ENCODE measurements around the gene MAP1B. TPM values are rescaled to one million over a fixed set of nuclear protein-coding genes. Genes with fewer than 3 reads are reported as not detected.

The MAP1B gene
- total RNA-seq, 1 experiment from 2014 or later: 45.2 TPM

DNA sequence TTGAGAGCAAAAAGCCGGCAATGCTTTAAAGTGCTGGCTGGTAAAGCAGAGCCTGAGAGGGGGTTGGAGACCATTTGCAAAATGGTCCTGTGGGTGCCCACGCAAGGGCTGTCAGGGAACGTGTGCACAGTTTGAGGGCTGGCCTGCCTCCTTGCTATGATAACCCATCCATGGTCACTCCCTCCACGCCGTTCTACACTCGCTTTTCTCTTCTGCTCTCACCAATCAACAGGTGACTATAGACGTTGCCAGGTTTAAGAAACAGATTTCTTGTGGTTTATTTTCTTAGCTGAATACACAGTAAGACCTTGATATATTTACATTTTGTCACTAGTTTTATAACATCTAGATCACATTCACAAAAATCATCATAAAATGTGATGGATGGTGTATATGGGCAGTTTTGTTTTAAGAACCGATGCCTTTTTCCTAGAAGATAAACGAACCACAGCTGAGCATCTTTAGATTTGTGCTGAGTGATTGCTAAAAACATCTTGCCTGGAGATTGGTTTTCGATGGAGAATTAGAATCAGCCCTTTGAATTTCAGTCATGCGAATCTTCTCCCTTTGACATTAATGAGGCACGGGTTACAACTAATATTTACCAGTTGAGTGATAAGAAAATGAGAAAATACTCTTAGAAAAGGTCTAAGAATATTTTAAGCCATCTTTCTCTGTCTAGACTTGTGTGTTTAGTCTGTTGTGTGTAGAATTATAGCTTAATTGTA is 13.9 kb downstream of the MAP1B start:
- H3K9me3 ChIP-seq: no peaks in the 10 kb centered on the region
- no peak overlapping the region for H3K4me3 ChIP-seq
- no peak for DNase-seq
- H3K27me3 ChIP-seq: no peaks in the 10 kb centered on the region
- H3K36me3 ChIP-seq: peaks cover 90% of the 10 kb centered on the region

DNA sequence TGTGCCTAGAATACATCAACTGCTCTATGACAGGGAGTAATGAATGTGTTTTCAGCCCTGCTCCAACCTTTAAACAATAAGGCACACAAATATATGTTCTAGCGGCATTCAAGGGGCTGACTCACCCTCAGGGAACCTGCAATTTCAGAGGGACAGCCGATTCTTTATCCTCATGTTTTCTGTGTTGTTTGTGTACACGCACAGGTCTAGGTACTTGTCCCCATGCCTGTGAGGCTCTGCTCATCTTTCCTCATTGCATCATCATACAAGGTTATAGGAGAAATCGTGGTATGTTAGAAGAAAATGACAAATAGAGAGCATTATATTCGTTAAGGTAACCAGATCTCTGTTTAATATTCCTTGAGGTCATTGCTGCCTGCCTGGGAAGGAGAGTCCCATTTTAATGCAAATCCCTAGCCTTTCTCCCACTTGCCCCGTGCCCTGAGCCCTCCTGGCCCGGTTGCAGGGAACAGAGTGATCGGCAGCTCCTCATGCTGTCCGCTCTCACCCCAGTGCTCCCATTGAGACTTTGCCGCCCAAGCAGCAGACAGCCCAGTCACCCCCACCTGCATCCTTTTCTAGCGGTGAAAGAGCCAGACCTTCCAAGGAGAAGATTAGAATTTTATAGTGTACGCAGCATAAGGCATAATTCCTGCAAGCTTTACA is 14.6 kb downstream of the MAP1B start:
- Histone ChIP-seq H3K27me3 (no peaks in the 10 kb centered on the region), H3K9me3 (no peaks in the 10 kb centered on the region), H3K4me3 (no peak overlapping the region), H3K36me3 (peaks cover 90% of the 10 kb centered on the region)
- DNase-seq: no peak

DNA sequence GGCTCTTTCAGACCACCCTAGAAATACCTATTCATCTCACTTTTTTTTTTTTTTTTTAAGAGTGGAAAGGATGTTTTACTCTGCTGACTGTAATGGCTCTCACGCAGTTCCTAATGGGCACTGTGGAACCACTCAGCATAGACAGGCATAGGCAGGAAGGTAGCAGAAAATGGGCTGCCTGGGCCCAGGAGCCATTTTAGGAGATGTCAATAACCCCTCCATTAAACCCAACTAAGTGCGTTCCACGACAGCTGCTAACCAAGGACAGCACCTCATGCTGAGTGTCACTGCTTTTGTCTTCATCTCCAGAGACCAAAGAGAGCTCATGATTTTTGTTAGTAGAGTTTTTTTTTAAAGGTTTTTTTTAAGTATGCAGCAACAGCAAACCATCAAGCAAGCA is 15.3 kb downstream of the MAP1B start:
- no peak overlapping the region for H3K4me3 ChIP-seq
- H3K36me3 ChIP-seq: peaks cover 90% of the 10 kb centered on the region

DNA sequence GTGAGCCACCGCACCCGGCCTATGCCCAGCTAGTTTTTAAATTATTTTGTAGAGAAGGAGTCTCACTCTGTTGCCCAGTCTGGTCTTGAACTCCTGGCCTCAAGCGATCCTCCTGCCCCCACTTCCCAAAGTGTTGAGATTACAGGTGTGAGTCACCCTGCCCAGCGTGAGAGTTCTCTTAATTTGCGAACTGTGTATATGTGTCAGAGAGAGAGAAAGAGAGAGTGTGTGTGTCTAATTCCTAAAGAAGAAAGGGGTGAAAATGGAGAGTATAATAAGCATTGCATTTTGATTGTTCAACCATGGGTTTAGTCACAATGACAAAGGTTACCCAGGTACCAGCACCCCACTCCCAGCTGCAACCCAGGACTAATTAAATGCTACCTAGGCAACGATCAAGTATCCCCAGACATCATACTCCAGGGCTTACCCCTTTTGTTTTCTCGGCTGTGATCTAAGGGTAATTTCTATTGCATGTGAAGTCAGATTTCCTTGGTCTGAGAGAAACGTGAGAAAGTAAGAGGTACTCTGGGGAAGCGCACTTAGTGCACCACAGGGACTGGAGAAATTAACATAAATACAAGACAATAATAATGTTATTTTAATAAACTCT is 16.6 kb downstream of the MAP1B start:
- no peak for DNase-seq
- Histone ChIP-seq H3K27me3 (no peaks in the 10 kb centered on the region), H3K4me3 (no peak overlapping the region), H3K9me3 (no peaks in the 10 kb centered on the region), H3K36me3 (peaks cover 86% of the 10 kb centered on the region)

More for the DNA sequence above, 15.3 kb downstream of the MAP1B start:
- H3K27me3 ChIP-seq: no peaks in the 10 kb centered on the region
- no peaks in the 10 kb centered on the region for H3K9me3 ChIP-seq
- no peak for DNase-seq

DNA sequence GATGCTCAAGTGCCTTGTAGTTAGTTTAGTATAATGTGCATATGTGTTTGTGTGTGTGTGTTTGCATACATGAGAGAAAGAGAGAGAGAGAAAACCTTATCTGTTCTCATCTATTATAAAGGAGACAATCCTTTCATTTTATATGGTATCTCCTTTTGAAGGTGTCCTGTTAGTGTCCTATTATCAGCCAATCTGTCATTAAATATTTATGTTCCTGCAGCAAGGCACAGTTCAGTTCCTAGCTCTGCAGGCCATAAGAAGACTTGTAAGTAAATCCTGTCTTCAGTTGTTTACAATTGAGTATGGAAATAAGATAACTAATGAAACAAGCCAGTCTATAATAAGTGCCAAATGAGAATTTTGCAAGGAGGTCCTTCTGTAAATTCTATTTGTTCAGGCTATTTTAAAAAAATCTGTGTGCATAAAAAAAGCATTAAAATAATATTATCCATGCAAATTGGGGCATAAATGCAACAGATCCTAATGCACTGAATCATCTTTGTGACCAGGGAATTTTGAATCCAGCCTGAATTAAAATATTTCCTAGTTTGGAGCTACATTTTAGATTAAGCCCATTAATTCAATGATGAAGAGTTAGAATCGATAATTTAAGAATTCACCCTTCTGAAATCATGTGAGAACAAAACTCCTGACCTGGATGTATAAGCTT is 18.1 kb downstream of the MAP1B start:
- no peak for DNase-seq
- peaks cover 75% of the 10 kb centered on the region for H3K36me3 ChIP-seq
- no peak overlapping the region for H3K4me3 ChIP-seq
- no peaks in the 10 kb centered on the region for H3K9me3 ChIP-seq
- no peaks in the 10 kb centered on the region for H3K27me3 ChIP-seq

DNA sequence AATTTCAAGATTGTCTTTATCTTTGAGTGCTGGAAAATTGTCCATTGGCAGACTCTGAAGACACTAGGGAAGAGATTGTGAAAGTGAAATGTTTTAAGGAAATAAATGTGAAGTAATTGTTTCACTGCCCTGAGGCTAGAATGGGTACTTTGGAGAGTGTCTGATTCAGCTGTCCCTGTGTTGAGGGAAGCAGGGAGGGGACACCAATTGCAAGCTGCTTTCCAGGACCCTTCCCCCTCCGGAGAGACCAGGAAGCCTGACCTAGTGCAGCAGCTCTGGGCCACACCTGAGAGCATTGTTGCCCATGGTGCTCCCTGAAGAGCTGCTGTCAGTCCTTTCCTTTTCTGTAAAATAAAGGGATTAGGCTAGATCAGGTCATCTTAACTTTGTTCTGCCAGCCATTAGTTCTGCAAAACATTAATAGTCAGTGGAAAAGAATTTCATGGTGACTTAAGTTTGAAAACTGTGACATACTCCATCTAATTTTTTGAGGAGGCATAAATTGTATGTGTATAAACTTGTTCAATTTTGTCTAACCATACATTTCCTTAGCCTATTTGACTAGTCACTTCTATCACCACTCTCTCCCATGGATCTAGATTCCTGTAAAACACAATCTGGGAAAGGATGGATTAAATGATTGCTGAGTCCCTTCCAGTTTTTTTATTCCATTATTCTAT is 18.8 kb downstream of the MAP1B start:
- DNase-seq: no peak
- Histone ChIP-seq H3K27me3 (no peaks in the 10 kb centered on the region), H3K36me3 (peaks cover 70% of the 10 kb centered on the region), H3K4me3 (no peak overlapping the region), H3K9me3 (no peaks in the 10 kb centered on the region)

DNA sequence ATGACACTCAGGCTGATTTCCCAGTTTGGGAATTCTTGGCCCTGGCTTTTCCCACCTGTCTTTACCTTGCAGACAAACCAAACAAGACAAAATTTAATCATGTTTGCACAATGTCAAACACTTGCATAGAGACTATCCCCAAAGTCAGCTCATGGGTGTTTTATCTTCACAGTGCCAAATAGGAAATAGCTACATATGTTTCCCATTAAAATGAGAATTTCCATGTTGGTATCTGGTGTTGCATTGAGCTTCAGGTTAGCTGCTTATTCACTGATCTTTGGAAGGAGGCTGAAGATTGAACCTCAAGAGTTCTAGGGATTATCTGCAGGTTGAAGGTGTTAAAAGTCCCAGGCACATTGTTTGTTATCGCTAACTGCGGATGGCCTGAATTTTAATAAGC is 19.5 kb downstream of the MAP1B start:
- Histone ChIP-seq H3K27me3 (no peaks in the 10 kb centered on the region), H3K4me3 (no peak overlapping the region), H3K9me3 (no peaks in the 10 kb centered on the region), H3K36me3 (peaks cover 69% of the 10 kb centered on the region)
- no peak for DNase-seq

DNA sequence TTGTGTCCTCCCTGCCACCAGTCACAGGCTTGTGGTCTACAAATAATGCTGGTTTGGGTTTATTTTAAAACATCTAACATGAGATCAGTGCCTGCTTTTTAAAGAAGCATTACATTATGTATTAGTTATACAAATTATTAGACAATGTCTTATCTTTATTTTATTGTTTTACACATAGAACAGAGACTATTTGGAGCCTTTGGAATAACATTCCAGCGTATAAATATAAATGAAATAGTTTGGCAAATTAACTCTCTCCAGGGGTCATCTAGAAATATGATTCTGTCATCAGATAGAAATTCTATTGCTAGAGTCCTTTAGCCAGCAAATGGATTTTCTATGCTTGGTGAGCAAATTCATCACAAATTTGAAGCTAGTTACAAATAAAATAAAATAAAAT is 22.4 kb downstream of the MAP1B start:
- Histone ChIP-seq H3K4me3 (no peak overlapping the region), H3K9me3 (no peaks in the 10 kb centered on the region), H3K36me3 (peaks cover 67% of the 10 kb centered on the region), H3K27me3 (no peaks in the 10 kb centered on the region)
- peak; percentile 21 for DNase-seq

DNA sequence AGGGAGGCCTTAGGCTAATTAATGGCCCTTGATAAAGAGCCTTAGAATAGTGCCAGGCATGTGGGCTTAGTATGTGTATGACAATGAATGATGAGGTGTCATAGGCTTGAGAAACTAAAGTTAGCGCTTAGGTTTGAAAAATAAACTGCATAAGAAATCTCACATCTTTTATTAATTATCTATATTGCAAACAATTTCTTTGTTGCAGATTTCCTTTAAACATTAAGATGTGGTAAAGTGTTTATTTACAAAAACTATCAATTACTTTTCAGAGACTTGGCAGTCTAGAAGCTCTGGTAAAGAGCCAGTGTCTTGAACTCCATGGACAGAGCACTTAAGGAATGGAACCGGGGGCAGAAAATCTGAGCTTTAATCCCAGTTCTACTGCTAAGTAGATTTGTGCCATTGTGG is 23.1 kb downstream of the MAP1B start:
- DNase-seq: peak; percentile 46
- Histone ChIP-seq H3K36me3 (peaks cover 66% of the 10 kb centered on the region), H3K4me3 (no peak overlapping the region), H3K27me3 (no peaks in the 10 kb centered on the region), H3K9me3 (no peaks in the 10 kb centered on the region)

DNA sequence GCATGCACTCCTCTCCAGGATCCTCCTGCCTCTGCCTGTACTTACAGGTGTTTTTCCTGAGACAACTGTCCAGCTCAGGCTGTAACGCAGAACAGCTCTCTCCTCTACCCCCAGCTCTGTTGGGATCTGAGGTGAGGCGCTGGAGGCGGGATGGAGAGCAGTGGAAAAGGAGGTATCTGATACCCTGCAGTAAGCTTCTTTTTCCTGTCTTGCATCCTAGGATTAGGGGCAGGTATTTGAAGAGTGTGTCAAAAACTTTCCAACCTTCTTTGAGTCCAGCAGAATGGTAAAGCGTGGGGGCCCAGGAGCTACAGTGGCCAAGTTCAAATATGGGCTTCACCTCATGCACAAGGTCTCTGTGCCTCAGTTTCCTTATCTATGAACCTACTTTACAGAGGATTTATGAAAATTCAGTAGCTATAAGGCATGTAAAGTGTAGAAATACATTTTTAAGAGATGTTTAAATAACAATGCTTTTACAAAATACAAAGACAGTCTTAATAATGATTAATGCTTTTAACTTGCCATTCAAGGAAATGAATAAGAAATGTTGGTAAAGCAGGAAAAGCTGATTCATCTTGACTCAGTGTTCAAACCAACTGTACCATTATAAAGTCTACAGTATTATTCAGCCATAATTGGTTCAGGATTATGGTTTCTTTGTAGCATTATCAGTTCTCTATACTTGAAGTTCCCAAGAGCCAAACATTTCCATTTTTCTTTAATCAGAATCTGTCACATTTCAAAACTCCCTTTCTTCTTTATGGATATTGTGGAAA is 26.1 kb downstream of the MAP1B start:
- no peak overlapping the region for H3K4me3 ChIP-seq
- DNase-seq: no peak

DNA sequence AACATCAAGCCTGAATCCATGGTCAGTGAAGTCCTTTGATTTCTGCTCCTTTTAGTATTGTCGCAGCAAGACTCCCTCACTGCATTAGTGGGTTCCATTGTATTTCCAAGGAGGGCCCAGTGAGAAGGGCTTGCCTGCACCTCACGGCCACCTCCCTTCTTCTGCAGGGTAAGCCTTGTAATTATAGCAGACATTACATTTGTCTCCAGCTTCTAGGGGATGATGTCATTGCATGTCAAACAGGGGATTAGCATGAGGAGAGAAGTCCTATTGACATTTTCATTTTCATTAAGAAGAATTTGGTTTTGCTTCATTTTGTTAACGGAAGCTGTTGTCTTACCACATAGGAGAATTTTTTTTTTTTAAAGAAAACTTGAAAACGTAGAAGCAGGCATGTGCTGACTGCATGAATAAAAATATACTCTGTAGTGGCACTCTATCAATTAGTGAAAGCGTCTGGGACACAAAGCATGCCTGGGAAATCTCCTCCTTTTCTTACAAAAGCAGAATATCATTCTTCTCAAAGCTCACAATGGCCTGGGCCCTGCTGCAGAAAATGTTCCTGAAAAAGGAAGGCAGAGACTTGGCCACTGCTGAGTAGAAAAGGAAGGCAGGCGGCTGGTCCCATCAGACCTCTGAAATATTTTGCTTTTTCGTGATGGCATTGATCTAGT is 27.1 kb downstream of the MAP1B start:
- peaks cover 42% of the 10 kb centered on the region for H3K36me3 ChIP-seq
- no peaks in the 10 kb centered on the region for H3K27me3 ChIP-seq
- no peak overlapping the region for H3K4me3 ChIP-seq
- no peaks in the 10 kb centered on the region for H3K9me3 ChIP-seq
- DNase-seq: peak; percentile 17

More for the DNA sequence above, 26.1 kb downstream of the MAP1B start:
- Histone ChIP-seq H3K9me3 (no peaks in the 10 kb centered on the region), H3K36me3 (peaks cover 48% of the 10 kb centered on the region), H3K27me3 (no peaks in the 10 kb centered on the region)

DNA sequence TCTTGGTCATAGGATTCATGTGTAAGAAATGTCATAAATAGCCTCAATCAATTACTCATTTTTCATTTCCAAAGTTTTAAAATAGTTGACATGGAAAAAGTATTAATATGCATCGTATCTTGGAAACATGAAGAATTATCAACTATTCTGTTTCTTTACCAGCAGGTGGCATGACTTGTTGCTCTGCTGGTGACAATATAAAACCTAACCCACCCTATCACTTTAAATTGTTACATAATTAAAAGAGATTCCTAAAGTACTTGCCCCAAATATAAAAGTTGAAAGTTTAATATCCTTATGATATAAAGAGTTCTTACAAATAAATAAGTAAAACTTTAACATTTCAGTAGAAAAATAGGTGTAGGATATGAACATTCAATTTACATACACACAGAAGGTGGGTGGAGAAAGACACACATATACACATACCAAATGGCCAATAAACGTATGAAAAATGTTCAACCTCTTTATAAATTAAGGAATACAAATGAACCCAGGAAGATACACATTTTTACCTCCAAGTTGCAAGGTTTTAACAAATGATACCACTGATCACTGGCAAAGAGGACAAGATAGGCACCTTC is 30.6 kb downstream of the MAP1B start:
- Histone ChIP-seq H3K27me3 (no peaks in the 10 kb centered on the region), H3K9me3 (no peaks in the 10 kb centered on the region), H3K4me3 (no peak overlapping the region), H3K36me3 (peaks cover 54% of the 10 kb centered on the region)
- no peak for DNase-seq

DNA sequence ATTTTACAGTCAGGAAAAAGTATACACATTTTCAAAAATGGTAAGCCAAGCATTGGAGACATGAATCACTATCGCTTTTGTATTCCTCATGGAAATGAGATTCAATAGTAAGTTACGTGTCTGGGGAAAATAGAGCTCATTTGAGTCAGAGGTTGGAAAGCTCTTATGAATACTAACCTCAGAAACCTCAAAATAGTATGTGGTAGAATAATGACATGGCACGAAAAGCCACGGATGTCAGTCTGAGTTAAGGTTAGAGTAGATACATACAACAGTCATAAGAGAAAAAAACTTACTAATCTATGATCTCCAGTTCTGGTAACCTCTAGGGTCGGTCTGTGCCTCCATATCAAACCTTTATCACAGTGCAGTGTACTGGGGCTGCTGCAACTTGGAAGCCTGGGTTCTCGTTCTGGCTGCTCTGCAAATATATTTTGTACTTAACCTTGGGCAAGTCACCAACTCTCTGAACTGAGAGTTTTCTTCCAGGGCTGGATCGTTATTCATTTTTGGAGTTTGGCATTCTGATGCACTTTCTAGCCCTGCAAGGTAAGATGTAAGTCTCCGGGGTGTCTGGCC is 31.8 kb downstream of the MAP1B start:
- Histone ChIP-seq H3K36me3 (peaks cover 60% of the 10 kb centered on the region), H3K27me3 (no peaks in the 10 kb centered on the region), H3K9me3 (no peaks in the 10 kb centered on the region), H3K4me3 (peak overlapping the region; percentile 10; the same call in 1 of the 2 replicates)
- DNase-seq: peak; percentile 57

DNA sequence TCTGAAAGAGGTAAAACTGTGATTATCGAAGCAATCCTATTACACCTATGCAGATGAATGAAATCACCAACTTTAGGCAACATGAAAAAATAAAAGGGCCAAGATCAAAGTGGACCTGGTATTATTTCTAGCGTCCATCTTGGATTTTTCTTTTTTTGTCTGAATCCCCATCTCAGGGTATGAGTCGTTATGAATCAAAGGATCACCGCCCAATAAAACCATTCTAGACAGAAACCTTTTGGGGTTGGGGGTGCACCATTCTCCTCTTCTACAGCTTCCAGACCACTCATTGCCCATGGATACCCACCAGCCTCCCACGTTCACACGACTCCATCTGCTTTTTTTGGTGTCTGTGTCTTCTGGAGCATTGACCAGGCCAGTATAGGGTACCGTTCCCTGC is 33.4 kb downstream of the MAP1B start:
- H3K36me3 ChIP-seq: peaks cover 59% of the 10 kb centered on the region
- no peaks in the 10 kb centered on the region for H3K27me3 ChIP-seq
- no peak for DNase-seq
- H3K4me3 ChIP-seq: no peak overlapping the region
- H3K9me3 ChIP-seq: no peaks in the 10 kb centered on the region
